ENCODE results near the gene OR52N4.

DNA sequence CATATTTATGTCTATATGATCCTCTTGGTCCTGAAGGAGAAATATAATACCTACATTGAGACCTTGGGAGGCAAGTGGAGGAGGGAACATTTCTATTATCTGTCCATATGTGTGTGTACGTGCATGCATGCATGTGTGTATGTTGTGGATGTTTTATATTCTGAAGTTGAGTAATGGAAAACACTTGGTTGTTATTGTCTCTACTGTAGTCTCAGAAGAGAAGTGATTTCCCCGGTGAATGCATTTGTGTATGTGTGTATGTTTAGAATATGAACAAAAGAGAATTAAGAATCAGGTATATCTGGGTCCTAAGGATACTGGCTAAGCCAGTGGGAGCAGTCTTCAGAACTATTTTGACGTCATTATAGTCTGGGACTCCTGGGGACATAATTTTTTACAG is 37.1 kb downstream of the OR52N4 start, which contains the start of gene OR52N1:
- no peak for TF ChIP-seq EZH2 (IDR thresholded peaks at IDR 0.05; ENCODE audit: insufficient read depth, low read length)
- TF ChIP-seq, protein P1, sequence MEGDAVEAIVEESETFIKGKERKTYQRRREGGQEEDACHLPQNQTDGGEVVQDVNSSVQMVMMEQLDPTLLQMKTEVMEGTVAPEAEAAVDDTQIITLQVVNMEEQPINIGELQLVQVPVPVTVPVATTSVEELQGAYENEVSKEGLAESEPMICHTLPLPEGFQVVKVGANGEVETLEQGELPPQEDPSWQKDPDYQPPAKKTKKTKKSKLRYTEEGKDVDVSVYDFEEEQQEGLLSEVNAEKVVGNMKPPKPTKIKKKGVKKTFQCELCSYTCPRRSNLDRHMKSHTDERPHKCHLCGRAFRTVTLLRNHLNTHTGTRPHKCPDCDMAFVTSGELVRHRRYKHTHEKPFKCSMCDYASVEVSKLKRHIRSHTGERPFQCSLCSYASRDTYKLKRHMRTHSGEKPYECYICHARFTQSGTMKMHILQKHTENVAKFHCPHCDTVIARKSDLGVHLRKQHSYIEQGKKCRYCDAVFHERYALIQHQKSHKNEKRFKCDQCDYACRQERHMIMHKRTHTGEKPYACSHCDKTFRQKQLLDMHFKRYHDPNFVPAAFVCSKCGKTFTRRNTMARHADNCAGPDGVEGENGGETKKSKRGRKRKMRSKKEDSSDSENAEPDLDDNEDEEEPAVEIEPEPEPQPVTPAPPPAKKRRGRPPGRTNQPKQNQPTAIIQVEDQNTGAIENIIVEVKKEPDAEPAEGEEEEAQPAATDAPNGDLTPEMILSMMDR (IDR thresholded peaks at IDR 0.05; ENCODE audit: insufficient read depth, low read depth, low read length), result no peak

Data from astrocyte (in vitro differentiated cells and primary cell).